H9 (cell line): ENCODE data around the gene DHFR2. TPM values are rescaled to one million over a fixed set of nuclear protein-coding genes. Genes with fewer than 3 reads are reported as not detected.

Experiments used
- DNase-seq: peaks from one replicate; pipeline ENCODE4 v3.0.0-alpha.2; 2017
- H2AFZ ChIP-seq: one replicate; pipeline ENCODE4 v1.6.1; 2013; ENCODE audit warnings: mild to moderate bottlenecking, low read length, control low read depth, moderate library complexity
- H2AK5ac ChIP-seq: 2 replicates; pipeline ENCODE4 v1.6.1; 2013; ENCODE audit warnings: low read length, control low read depth, mixed read lengths; ENCODE audit not compliant: insufficient read length
- H2BK120ac ChIP-seq: one replicate; pipeline ENCODE4 v1.6.1; 2013; ENCODE audit warnings: low read depth, mild to moderate bottlenecking, low read length, control low read depth, inconsistent platforms; ENCODE audit not compliant: poor library complexity, severe bottlenecking
- H2BK12ac ChIP-seq: 2 replicates; pipeline ENCODE4 v1.6.1; 2013; ENCODE audit warnings: low read length, control low read depth, mixed read lengths, low read depth; ENCODE audit not compliant: insufficient read length
- H2BK15ac ChIP-seq: 2 replicates; pipeline ENCODE4 v1.6.1; 2013; ENCODE audit warnings: low read depth, low read length, control low read depth
- H2BK20ac ChIP-seq: one replicate; pipeline ENCODE4 v1.6.1; 2013; ENCODE audit warnings: low read depth, mild to moderate bottlenecking, low read length, control low read depth, inconsistent platforms; ENCODE audit not compliant: poor library complexity, severe bottlenecking
- H2BK5ac ChIP-seq: 2 replicates; pipeline ENCODE4 v1.6.1; 2013; ENCODE audit warnings: low read length, control low read depth, mixed read lengths; ENCODE audit not compliant: insufficient read length
- H3K14ac ChIP-seq: 2 replicates; pipeline ENCODE4 v1.6.1; 2013; ENCODE audit warnings: low read length, control low read depth; ENCODE audit not compliant: insufficient read depth
- H3K18ac ChIP-seq: 2 replicates; pipeline ENCODE4 v1.6.1; 2013; ENCODE audit warnings: low read depth, mild to moderate bottlenecking, mixed read lengths, low read length, control low read depth; ENCODE audit not compliant: insufficient read length
- H3K23ac ChIP-seq: 2 replicates; pipeline ENCODE4 v1.6.1; 2013; ENCODE audit warnings: low read length, control low read depth, mixed read lengths, low read depth; ENCODE audit not compliant: insufficient read length
- H3K23me2 ChIP-seq: 2 replicates; pipeline ENCODE4 v1.6.1; 2013; ENCODE audit warnings: low read depth, mild to moderate bottlenecking, mixed read lengths, low read length, control low read depth; ENCODE audit not compliant: insufficient read length, poor library complexity, severe bottlenecking
- H3K27ac ChIP-seq: 2 replicates; pipeline ENCODE4 v1.5.1; 2013; ENCODE audit warnings: low read length, control low read depth, mixed read lengths, low read depth; ENCODE audit not compliant: insufficient read length
- H3K27me3 ChIP-seq: 2 replicates; pipeline ENCODE4 v1.6.1; 2013; ENCODE audit warnings: low read length, control low read depth, inconsistent platforms; ENCODE audit not compliant: insufficient read depth
- H3K4ac ChIP-seq: 2 replicates; pipeline ENCODE4 v1.6.1; 2013; ENCODE audit warnings: low read depth, mild to moderate bottlenecking, control low read depth, inconsistent platforms, low read length, moderate library complexity
- H3K4me1 ChIP-seq: 2 replicates; pipeline ENCODE4 v1.6.1; 2013; ENCODE audit warnings: low read length, control low read depth, inconsistent platforms; ENCODE audit not compliant: insufficient read depth
- H3K4me2 ChIP-seq: 2 replicates; pipeline ENCODE4 v1.6.1; 2013; ENCODE audit warnings: low read length, control low read depth, mixed read lengths; ENCODE audit not compliant: insufficient read length, insufficient read depth
- H3K56ac ChIP-seq: 2 replicates; pipeline ENCODE4 v1.6.1; 2013; ENCODE audit warnings: low read depth, mild to moderate bottlenecking, mixed read lengths, low read length, control low read depth; ENCODE audit not compliant: insufficient read length
- H3K79me1 ChIP-seq: 2 replicates; pipeline ENCODE4 v1.6.1; 2013; ENCODE audit warnings: low read depth, mild to moderate bottlenecking, moderate library complexity, low read length, control low read depth, inconsistent platforms; ENCODE audit not compliant: insufficient read depth, poor library complexity, severe bottlenecking
- H3K79me2 ChIP-seq: 2 replicates; pipeline ENCODE4 v1.6.1; 2013; ENCODE audit warnings: low read length, control low read depth, inconsistent platforms; ENCODE audit not compliant: insufficient read depth
- H3K9ac ChIP-seq: 2 replicates; pipeline ENCODE4 v1.6.1; 2013; ENCODE audit warnings: low read length, control low read depth, mixed read lengths; ENCODE audit not compliant: insufficient read length; ENCODE audit errors: extremely low read depth
- H3K9me3 ChIP-seq: one replicate; pipeline ENCODE4 v1.6.1; 2013; ENCODE audit warnings: low read depth, low read length, inconsistent platforms; ENCODE audit not compliant: control insufficient read depth
- H3T11ph ChIP-seq: one replicate; pipeline ENCODE4 v1.6.1; 2013; ENCODE audit warnings: mild to moderate bottlenecking, low read length, control low read depth, inconsistent platforms
- H4K20me1 ChIP-seq: one replicate; pipeline ENCODE4 v1.6.1; 2013; ENCODE audit not compliant: control insufficient read depth, insufficient read length, insufficient read depth
- H4K5ac ChIP-seq: 2 replicates; pipeline ENCODE4 v1.6.1; 2013; ENCODE audit warnings: low read depth, mild to moderate bottlenecking, mixed read lengths, low read length, control low read depth; ENCODE audit not compliant: insufficient read length
- H4K8ac ChIP-seq: replicated peaks from 2 replicates; pipeline ENCODE4 v1.6.1; 2013; ENCODE audit warnings: low read length, control low read depth, mixed read lengths, low read depth; ENCODE audit not compliant: insufficient read length
- H4K91ac ChIP-seq: 2 replicates; pipeline ENCODE4 v1.6.1; 2013; ENCODE audit warnings: low read depth, mild to moderate bottlenecking, moderate library complexity, mixed read lengths, low read length, control low read depth; ENCODE audit not compliant: insufficient read length
- H3K27ac Mint-ChIP-seq, 3 experiments: 2 replicates in 2 of 3; 3 replicates in 1 of 3; pipeline ENCODE4 v1.8.0; 2020 to 2021; ENCODE audit warnings: mixed read lengths in 3 of 3, mild to moderate bottlenecking in 1 of 3, moderate library complexity in 1 of 3
- H3K27me3 Mint-ChIP-seq: 2 replicates; pipeline ENCODE4 v1.8.0; 2021; ENCODE audit warnings: low read depth, mild to moderate bottlenecking, moderate library complexity, mixed read lengths
- H3K36me3 Mint-ChIP-seq, 3 experiments: 2 replicates in 2 of 3; 3 replicates in 1 of 3; pipeline ENCODE4 v1.8.0; 2020 to 2021; ENCODE audit warnings: low read depth in 3 of 3, mixed read lengths in 3 of 3; ENCODE audit not compliant: insufficient read depth in 1 of 3
- H3K4me1 Mint-ChIP-seq, 2 experiments: 2 replicates each; pipeline ENCODE4 v1.8.0; 2020; ENCODE audit warnings: mixed read lengths in 2 of 2
- H3K4me3 Mint-ChIP-seq, 2 experiments: 2 replicates in 1 of 2; 3 replicates in 1 of 2; pipeline ENCODE4 v1.8.0; 2020 to 2021; ENCODE audit warnings: mild to moderate bottlenecking in 2 of 2, mixed read lengths in 2 of 2, moderate library complexity in 1 of 2
- H3K9me3 Mint-ChIP-seq, 2 experiments: 2 replicates in 1 of 2; 3 replicates in 1 of 2; pipeline ENCODE4 v1.8.0; 2020; ENCODE audit warnings: mild to moderate bottlenecking in 2 of 2, mixed read lengths in 2 of 2, moderate library complexity in 1 of 2
- WGBS: extraction: QIAGEN DNeasy Blood & Tissue Kit; methylation state at CpG from one replicate; pipeline ENCODE4 v1.1.7; 2013; ENCODE audit warnings: missing lambda C conversion rate, low lambda C conversion rate, mixed read lengths; ENCODE audit not compliant: insufficient read length; ENCODE audit errors: extremely low coverage; 5-methylcytosine and 5-hydroxymethylcytosine counted together
- total RNA-seq: library from RNA; stranded (reverse); gene quantifications from 2 replicates; pipeline ENCODE4 v1.2.1, GENCODE V29; 2021
- TF ChIP-seq, protein P1 (sequence below): fragments of 200-600 bp; sonication (generic); conservative IDR thresholded peaks from 3 replicates; pipeline ENCODE4 v1.8.0; 2021; ENCODE audit warnings: antibody characterized with exemption, mild to moderate bottlenecking

The DHFR2 gene
- total RNA-seq, 1 experiment from 2014 or later: 1.6 TPM

- WGBS: no CpG with 5 or more reads among the region's 1 CpG
- no peak overlapping the region for H2BK5ac ChIP-seq
- H2BK120ac ChIP-seq: no peak overlapping the region
These were observed 50.5 kb downstream of the DHFR2 start for GRCh38 chr3:94012185-94012584.

More at GRCh38 chr3:94012185-94012584, 50.5 kb downstream of the DHFR2 start:
- no peak overlapping the region for H3T11ph ChIP-seq
- H4K8ac ChIP-seq: no peak overlapping the region
- no peaks in the 10 kb centered on the region for H3K9me3 ChIP-seq
- Mint-ChIP-seq H3K9me3 (no peaks in the 10 kb centered on the region), H3K4me1 (no peaks in the 10 kb centered on the region), H3K27me3 (no peaks in the 10 kb centered on the region), H3K36me3 (peaks cover 0 to 2% (median 2%) of the 10 kb centered on the region in 3 experiments; a peak in 1 of 7 replicates), H3K4me3 (no peak overlapping the region), H3K27ac (no peak overlapping the region)
- no peak overlapping the region for H3K18ac ChIP-seq
- H3K79me1 ChIP-seq: no peaks in the 10 kb centered on the region
- H3K4me2 ChIP-seq: no peak overlapping the region
- H4K20me1 ChIP-seq: no peaks in the 10 kb centered on the region
- H3K14ac ChIP-seq: no peak overlapping the region
- no peak overlapping the region for H3K23ac ChIP-seq
- no peak for DNase-seq
- H3K27ac ChIP-seq: no peak overlapping the region
- H3K27me3 ChIP-seq: no peaks in the 10 kb centered on the region
- no peak overlapping the region for H2BK15ac ChIP-seq
- H3K4ac ChIP-seq: no peak overlapping the region
- H2BK12ac ChIP-seq: no peak overlapping the region
- TF ChIP-seq, protein P1, sequence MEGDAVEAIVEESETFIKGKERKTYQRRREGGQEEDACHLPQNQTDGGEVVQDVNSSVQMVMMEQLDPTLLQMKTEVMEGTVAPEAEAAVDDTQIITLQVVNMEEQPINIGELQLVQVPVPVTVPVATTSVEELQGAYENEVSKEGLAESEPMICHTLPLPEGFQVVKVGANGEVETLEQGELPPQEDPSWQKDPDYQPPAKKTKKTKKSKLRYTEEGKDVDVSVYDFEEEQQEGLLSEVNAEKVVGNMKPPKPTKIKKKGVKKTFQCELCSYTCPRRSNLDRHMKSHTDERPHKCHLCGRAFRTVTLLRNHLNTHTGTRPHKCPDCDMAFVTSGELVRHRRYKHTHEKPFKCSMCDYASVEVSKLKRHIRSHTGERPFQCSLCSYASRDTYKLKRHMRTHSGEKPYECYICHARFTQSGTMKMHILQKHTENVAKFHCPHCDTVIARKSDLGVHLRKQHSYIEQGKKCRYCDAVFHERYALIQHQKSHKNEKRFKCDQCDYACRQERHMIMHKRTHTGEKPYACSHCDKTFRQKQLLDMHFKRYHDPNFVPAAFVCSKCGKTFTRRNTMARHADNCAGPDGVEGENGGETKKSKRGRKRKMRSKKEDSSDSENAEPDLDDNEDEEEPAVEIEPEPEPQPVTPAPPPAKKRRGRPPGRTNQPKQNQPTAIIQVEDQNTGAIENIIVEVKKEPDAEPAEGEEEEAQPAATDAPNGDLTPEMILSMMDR: no peak
- H2BK20ac ChIP-seq: no peak overlapping the region
- H3K4me1 ChIP-seq: no peaks in the 10 kb centered on the region
- H2AFZ ChIP-seq: no peak overlapping the region
- no peak overlapping the region for H4K91ac ChIP-seq
- no peaks in the 10 kb centered on the region for H3K79me2 ChIP-seq
- H3K56ac ChIP-seq: no peak overlapping the region
- no peaks in the 10 kb centered on the region for H3K23me2 ChIP-seq
- no peak overlapping the region for H3K9ac ChIP-seq
- H2AK5ac ChIP-seq: no peak overlapping the region
- H4K5ac ChIP-seq: no peak overlapping the region
